Measurements from ENCODE around the gene SLC66A1.
"Not testable (repeated sequence)": the region's sequence is repeated elsewhere in the genome, so short reads cannot be mapped to it uniquely, and the experiment has no call there.

SLC66A1 gene, protein sequence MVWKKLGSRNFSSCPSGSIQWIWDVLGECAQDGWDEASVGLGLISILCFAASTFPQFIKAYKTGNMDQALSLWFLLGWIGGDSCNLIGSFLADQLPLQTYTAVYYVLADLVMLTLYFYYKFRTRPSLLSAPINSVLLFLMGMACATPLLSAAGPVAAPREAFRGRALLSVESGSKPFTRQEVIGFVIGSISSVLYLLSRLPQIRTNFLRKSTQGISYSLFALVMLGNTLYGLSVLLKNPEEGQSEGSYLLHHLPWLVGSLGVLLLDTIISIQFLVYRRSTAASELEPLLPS

DNA sequence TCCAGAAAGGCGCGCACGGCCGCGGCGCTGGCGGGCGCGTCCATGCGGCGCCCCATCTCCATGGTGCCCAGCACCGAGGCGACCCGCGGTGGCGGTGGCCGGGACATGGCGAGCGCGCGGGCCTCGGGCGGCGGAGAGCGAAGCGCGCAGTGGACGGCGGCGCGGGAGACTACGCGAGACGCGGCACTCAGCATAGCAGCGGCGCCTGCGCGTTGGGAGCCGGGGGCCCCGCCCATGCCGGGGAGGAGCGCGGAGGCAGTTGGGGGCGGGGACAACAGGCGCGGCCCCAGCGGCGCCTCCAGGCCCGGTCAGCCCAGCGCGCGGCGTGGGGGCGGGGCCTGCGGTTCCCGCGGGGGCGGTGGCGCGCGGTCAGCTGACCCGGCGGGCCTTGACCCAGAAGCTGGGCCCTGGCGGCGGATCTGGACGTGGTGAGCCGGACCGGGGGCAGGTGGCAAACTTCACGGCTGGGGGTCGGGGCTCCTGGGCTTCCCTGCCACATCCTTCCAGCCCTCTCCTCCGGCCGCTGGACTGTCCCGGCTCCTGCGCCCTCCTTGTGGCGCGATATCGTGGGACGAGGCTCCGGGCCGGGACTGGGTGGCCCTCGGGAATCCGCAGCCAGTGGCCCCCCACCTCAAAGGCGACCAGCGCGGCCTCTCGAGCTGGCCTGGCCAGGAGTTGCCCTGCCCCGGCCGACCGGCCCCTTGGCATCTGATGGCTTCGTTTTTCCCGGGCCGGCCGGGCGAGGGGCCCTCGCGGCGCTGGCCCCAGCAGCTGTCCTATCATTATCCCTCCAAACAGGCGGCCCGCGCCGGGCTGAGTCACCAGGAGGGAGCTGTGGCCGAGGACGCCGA is at the start of gene SLC66A1, which contains the start of gene AKR7A2:
TSS of gene SLC66A1 (plus strand) at position 396 of the 851 bp plus-strand sequence. CDS start 5,352 bp downstream, outside the sequence.
TSS of gene AKR7A2 (minus strand) at position 214 of the 851 bp plus-strand sequence. CDS start at position 194, 20 bp downstream.
- peak; percentile 100 for DNase-seq (ENCODE audit: low spot score)

DNA sequence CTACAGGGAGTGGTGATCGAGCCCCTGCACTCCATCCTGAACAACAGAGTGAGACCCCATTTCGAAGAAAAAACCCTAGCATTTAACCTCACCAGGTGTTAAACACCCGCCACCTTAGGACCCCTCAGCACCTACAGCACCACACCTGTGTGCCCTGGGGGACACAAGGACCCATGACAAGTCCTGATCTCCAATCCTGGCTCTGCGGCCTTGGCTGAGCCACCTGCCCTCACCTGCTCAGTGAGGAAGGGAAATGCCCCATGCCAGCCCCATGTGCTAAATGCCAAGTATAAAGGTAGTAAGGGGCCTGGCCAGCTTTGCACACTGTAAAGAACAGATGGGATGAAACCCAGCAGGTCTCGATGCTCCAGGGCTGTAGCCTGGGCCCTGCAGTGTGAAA is 49.4 kb upstream of the SLC66A1 start:
- no peak for DNase-seq (ENCODE audit: low spot score)

GRCh38 chr1:19268445-19268844 is 43.7 kb upstream of the SLC66A1 start:
- DNase-seq (ENCODE audit: low spot score), result no peak

GRCh38 chr1:19269427-19270342 is 42.4 kb upstream of the SLC66A1 start:
- not testable (repeated sequence) for DNase-seq (ENCODE audit: low spot score)

- not testable (repeated sequence) for DNase-seq (ENCODE audit: low spot score)
Measured at GRCh38 chr1:19270343-19270730, 41.8 kb upstream of the SLC66A1 start.

DNA sequence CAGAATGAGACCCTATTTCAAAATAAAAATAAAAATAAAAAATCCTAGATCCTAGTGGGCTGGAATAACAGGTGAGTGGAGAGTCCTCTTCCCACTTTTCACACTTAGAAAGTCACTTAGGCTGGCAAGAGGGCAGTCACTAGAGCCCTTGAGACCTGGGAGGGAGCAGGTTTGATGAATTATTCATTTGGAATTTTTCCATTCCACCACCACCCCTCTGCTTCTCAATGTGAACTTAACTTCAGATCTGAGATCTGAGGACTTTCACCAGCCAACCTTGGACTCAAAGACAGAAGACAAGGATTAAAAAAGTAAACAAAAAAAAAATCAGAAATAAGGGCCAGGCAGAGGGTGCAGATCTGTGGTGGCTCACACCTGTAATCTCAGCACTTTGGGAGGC is 40.1 kb upstream of the SLC66A1 start:
- DNase-seq (ENCODE audit: low spot score), result no peak

GRCh38 chr1:19273106-19273843 is 38.9 kb upstream of the SLC66A1 start:
- no peak for DNase-seq (ENCODE audit: low spot score)

DNA sequence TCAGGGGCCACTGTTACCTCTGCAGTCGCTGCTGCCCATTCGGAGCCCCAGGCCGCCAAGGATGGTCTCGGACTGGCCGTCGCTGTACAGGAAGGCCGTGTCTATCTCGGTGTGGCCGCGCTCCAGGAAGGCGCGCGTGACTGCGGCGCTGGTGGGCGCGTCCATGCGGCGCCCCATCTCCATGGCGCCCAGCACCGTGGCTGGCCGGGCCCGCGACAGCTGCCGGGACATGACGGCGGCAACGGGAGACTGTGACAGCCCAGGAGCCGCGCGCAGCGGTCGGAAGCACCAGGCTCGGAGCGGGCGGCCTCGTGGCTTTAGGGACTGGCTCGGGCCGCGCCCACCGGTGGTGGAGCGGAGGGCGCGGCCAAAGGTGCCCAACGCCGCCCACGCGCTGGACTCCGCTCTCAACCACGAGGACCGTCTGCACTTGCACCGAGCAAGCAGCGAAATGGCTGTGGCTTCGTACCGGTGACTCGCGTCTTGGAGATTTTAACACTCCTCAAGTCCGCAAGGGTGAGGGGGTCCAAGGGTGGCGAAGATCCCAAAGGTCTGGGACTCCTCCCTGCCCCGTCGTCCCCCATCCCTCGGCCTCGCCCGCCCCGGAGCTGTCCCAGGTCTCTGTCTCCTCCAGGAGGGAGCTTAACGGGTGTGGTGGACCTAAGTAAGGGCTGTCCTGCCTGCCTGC is 38.1 kb upstream of the SLC66A1 start:
- DNase-seq (ENCODE audit: low spot score), result not testable (repeated sequence)

GRCh38 chr1:19274636-19275035 is 37.5 kb upstream of the SLC66A1 start:
- no peak for DNase-seq (ENCODE audit: low spot score)

GRCh38 chr1:19283891-19284290 is 28.2 kb upstream of the SLC66A1 start:
- no peak for DNase-seq (ENCODE audit: low spot score)

- no peak for DNase-seq (ENCODE audit: low spot score)
Measured at GRCh38 chr1:19284881-19285280, 27.2 kb upstream of the SLC66A1 start.

DNA sequence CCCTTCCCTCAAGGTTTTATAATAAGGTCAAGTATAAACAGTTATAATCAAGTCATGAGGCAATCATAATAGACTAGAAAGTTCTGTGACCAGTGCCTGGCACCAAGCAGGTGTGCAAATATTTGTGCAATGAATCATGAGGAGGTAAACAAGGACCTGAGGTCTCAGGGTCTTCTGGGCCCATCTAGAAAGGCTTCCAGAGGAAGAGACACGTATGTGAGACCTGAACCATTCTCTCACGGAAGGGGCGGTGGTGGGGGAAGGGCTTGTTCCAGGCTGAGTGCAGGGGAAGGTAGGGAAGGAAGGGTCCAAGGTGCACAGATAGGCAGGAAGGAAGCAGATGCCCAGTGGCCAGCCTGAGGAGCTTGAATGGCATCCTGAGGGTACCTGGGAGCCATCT is 26.8 kb upstream of the SLC66A1 start:
- DNase-seq (ENCODE audit: low spot score), result not testable (repeated sequence)

- DNase-seq (ENCODE audit: low spot score), result not testable (repeated sequence)
Measured at GRCh38 chr1:19285807-19286206, 26.3 kb upstream of the SLC66A1 start.

DNA sequence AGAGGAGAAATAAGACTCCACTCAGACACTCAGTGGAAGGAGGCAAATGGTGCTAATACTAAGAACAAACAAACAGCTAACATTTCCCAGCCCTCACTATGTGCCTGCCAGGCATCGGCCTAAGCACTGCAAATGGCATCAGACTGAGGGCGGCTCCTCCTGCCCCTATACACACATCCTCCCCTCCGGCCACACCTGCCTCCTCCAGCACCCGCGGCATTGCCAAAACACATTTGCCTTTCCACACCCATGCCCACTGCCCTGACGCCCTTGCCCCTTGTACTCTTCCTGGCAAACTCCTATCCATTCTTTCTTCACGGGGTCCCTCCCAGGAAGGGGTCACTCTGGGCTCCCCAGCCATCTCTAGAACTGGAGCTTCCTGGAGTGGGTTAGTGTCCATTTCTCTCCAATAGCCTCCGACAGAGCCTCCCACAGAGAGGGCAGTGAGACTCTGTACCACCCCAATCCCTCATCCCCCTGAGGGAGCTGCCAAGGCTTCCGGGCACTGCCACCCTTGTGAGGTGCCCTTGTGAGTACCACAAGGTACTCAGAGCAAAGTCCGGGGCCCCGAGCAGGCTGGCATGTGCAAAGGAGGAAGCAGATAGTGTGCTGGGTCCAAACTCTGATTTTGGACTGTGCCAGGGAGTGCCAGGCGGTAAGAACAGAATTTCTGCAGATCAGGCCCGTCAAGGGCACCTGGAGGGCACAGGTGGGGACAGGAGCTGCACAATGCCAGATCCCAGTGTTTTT is 24.5 kb upstream of the SLC66A1 start:
- no peak for DNase-seq (ENCODE audit: low spot score)

GRCh38 chr1:19288324-19289241 is 23.5 kb upstream of the SLC66A1 start, which contains the start of gene AKR7A3:
Gene AKR7A3, minus strand, starts transcription at chr1:19288770. Its CDS starts 61 bp downstream, at chr1:19288709.
- peak; percentile 83 for DNase-seq (ENCODE audit: low spot score)

DNA sequence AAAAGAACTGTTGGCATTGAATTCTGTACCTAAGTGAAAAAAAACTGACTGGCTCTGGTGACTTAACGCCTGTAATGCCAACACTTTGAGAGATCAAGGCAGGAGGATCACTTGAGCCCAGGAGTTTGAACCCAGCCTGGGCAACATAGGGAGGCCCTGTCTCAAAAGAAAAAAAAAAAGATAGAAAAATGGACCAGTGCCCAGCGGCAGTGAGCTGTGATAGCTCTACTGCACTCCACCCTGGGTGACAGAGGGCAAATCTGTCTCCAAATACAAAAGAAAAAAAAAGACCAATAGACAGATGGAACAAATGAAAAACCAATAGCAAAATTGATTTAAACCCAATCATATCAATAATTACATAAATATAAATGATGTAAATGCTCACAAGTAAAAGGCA is 22.9 kb upstream of the SLC66A1 start:
- no peak for DNase-seq (ENCODE audit: low spot score)

GRCh38 chr1:19294638-19295037 is 17.5 kb upstream of the SLC66A1 start:
- DNase-seq (ENCODE audit: low spot score), result no peak

DNA sequence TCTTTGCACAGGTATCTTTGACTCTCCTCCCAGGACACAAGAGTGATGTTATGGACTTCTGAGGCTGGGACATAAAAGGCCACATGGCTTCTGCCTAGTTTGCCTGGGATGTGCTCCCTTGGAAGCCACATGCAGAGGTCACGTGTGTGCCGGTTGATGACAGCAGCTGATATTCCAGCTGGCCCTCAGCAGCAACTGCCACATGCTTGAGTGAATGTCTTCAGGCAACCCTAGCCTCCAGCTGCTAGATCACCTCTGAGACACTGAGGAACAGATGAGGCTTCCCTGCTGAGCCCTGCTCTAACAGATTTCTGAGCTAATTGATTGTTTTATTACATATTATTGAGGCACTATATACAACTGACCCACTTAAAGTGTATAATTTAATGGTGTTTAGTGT is 11.9 kb upstream of the SLC66A1 start:
- DNase-seq (ENCODE audit: low spot score), result no peak

- not testable (repeated sequence) for DNase-seq (ENCODE audit: low spot score)
Measured at GRCh38 chr1:19304081-19304480, 8.0 kb upstream of the SLC66A1 start.

Measured in AG20443 (cell line).